GM18505 (cell line): ENCODE results near the gene PANK1.
"Not testable (repeated sequence)": the region's sequence is repeated elsewhere in the genome, so short reads cannot be mapped to it uniquely, and the experiment has no call there.

ENCODE experiments used
- ATAC-seq: cut with Tn5 transposase; IDR thresholded peaks from one replicate; pipeline ENCODE4 v1.9.1; 2021; ENCODE audit not compliant: unreplicated experiment
- POLR2A ChIP-seq: IDR thresholded peaks from 4 replicates; pipeline ENCODE4 v1.6.1; 2011; ENCODE audit warnings: borderline replicate concordance; ENCODE audit not compliant: insufficient read depth, insufficient read length; ENCODE audit errors: extremely low read depth

Gene PANK1

GRCh38 chr10:89547853-89548513, 97.1 kb downstream of the PANK1 start:
- no peak for ATAC-seq
- TF ChIP-seq POLR2A: no peak

DNA sequence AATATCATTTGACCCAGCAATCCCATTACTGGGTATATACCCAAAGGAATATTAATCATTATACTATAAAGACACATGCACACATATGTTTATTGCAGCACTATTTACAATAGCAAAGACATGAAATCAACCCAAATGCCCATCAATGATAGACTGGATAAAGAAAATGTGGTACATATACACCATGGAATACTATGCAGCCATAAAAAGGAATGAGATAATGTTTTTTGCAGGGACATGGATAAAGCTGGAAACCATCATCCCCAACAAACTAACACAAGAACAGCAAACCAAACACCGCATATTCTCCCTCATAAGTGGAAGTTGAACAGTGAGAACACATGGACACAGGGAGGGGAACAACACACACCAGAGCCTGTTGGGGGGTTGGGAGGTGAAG, 98.4 kb downstream of the PANK1 start:
- not testable (repeated sequence) for ATAC-seq

GRCh38 chr10:89543841-89544240, 101.2 kb downstream of the PANK1 start:
- no peak for ATAC-seq
- no peak for TF ChIP-seq POLR2A

DNA sequence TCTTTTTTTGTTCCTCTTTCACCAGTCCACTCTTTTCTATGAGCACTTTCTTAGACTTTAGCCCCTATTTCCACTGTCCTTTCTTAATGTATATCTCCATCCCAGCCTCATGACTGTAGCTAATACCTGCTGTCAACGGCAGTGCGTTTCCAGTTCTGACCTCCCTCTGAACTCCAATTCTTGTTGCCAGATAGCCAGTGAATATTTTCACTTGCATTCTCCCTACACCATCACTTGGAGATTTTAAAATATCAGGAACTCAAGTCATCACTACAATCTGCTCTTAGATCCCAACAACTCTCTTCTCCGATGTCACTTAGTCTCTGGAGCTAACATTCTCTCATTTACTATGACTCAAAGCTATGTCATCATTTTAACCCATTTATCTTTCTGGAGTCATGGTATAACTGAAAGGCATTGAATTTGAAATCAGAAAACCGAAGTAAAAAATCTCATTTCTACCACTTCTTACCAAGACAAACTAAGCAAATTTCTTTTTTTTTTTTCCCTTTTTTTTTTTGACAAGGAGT, 104.6 kb downstream of the PANK1 start:
- ATAC-seq: no peak
- TF ChIP-seq POLR2A: no peak

- no peak for ATAC-seq
- no peak for TF ChIP-seq POLR2A
Measured at GRCh38 chr10:89537364-89537763, 107.7 kb downstream of the PANK1 start.

- no peak for TF ChIP-seq POLR2A
Measured at GRCh38 chr10:89536013-89536354, 109.1 kb downstream of the PANK1 start.

GRCh38 chr10:89535171-89536012, 109.7 kb downstream of the PANK1 start, which contains the start of gene SLC16A12:
Gene SLC16A12, minus strand, starts transcription at chr10:89535594. Its CDS starts 73,016 bp downstream, at chr10:89462578.
- TF ChIP-seq POLR2A: no peak
- ATAC-seq: no peak

More at GRCh38 chr10:89536013-89536354, 109.1 kb downstream of the PANK1 start:
- no peak for ATAC-seq

DNA sequence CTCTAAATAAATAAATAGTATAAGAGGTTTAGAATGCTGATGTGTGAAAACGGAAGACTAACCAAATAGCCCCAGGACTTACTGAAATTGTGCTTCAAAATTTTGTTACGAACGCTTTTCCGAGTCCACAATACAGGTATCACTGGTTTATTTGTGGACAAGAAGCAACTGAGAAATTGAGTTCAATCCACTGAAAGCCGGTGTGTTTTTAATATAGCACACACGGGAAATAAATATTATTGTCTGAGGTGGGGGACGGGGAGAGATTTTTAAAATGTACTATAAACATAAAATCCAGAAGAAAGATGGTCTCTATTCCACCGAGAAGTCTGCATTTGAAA, 110.2 kb downstream of the PANK1 start:
- ATAC-seq: no peak
- TF ChIP-seq POLR2A: no peak
